SK-N-SH treated with all-trans-retinoic acid at 6 μM for 48 hours (cell line): ENCODE data around the gene SQSTM1.
A peak's percentile ranks its signal among the peaks of the same experiment; 100 is the strongest.

ENCODE experiments used
- ATAC-seq: fragments of 200-7000 bp; cut with Tn5 transposase; 3 replicates; pipeline ENCODE4 v1.9.1; 2020; ENCODE audit warnings: mild to moderate bottlenecking, moderate library complexity
- ARNTL ChIP-seq: fragments of 450-650 bp; formaldehyde crosslinking; IDR thresholded peaks from 2 replicates; pipeline ENCODE4 v1.5.0; 2020; ENCODE audit warnings: low read depth, mild to moderate bottlenecking, moderate library complexity, borderline replicate concordance
- CREB5 ChIP-seq: fragments of 250-450 bp; sonication (Bioruptor Pico); IDR thresholded peaks from 2 replicates; pipeline ENCODE4 v1.5.1; 2020; ENCODE audit warnings: low read depth, mild to moderate bottlenecking, moderate library complexity
- CSDC2 ChIP-seq: fragments of 250-450 bp; sonication (Bioruptor Pico); IDR thresholded peaks from 2 replicates; pipeline ENCODE4 v1.5.0; 2020; ENCODE audit warnings: mild to moderate bottlenecking, moderate library complexity
- ESRRG ChIP-seq: fragments of 250-450 bp; sonication (Bioruptor Pico); IDR thresholded peaks from 2 replicates; pipeline ENCODE4 v1.6.1; 2021; ENCODE audit warnings: mild to moderate bottlenecking
- GLIS3 ChIP-seq: fragments of 250-450 bp; sonication (Bioruptor Pico); IDR thresholded peaks from 2 replicates; pipeline ENCODE4 v1.5.0; 2020; ENCODE audit warnings: mild to moderate bottlenecking, moderate library complexity
- OSR1 ChIP-seq: fragments of 250-450 bp; sonication (Bioruptor Pico); IDR thresholded peaks from 2 replicates; pipeline ENCODE4 v1.8.0; 2022; ENCODE audit warnings: moderate library complexity, mild to moderate bottlenecking, inconsistent platforms
- POU6F1 ChIP-seq: fragments of 250-450 bp; sonication (Bioruptor Pico); IDR thresholded peaks from 2 replicates; pipeline ENCODE4 v1.8.0; 2021; ENCODE audit warnings: low read depth, mild to moderate bottlenecking, moderate library complexity, borderline replicate concordance
- SNAI2 ChIP-seq: fragments of 250-450 bp; sonication (Bioruptor Pico); IDR thresholded peaks from 2 replicates; pipeline ENCODE4 v1.5.0; 2020; ENCODE audit warnings: mild to moderate bottlenecking, moderate library complexity
- TCF4 ChIP-seq: fragments of 250-450 bp; sonication (Bioruptor Pico); IDR thresholded peaks from 2 replicates; pipeline ENCODE4 v1.8.0; 2021; ENCODE audit warnings: mild to moderate bottlenecking, moderate library complexity, borderline replicate concordance
- TOX ChIP-seq: fragments of 250-450 bp; sonication (Bioruptor Pico); IDR thresholded peaks from 2 replicates; pipeline ENCODE4 v1.8.0; 2021; ENCODE audit warnings: mild to moderate bottlenecking, moderate library complexity, borderline replicate concordance
- TSHZ2 ChIP-seq: fragments of 250-450 bp; sonication (Bioruptor Pico); IDR thresholded peaks from 2 replicates; pipeline ENCODE4 v1.5.0; 2020; ENCODE audit warnings: mild to moderate bottlenecking, moderate library complexity
- ZC3H10 ChIP-seq: fragments of 250-450 bp; sonication (Bioruptor Pico); IDR thresholded peaks from 2 replicates; pipeline ENCODE4 v1.5.1; 2021; ENCODE audit warnings: mild to moderate bottlenecking, moderate library complexity
- ZFP3 ChIP-seq: fragments of 250-450 bp; sonication (Bioruptor Pico); IDR thresholded peaks from 2 replicates; pipeline ENCODE4 v1.5.0; 2020; ENCODE audit warnings: mild to moderate bottlenecking, moderate library complexity
- ZFP30 ChIP-seq: fragments of 450-650 bp; formaldehyde crosslinking; IDR thresholded peaks from 2 replicates; pipeline ENCODE4 v1.5.0; 2022; ENCODE audit warnings: mild to moderate bottlenecking, moderate library complexity
- ZNF565 ChIP-seq: fragments of 450-650 bp; formaldehyde crosslinking; conservative IDR thresholded peaks from 2 replicates; pipeline ENCODE4 v1.5.0; 2020; ENCODE audit warnings: low read depth, mild to moderate bottlenecking, moderate library complexity
- ZNF70 ChIP-seq: fragments of 450-650 bp; formaldehyde crosslinking; IDR thresholded peaks from 2 replicates; pipeline ENCODE4 v1.5.0; 2020; ENCODE audit warnings: mild to moderate bottlenecking, moderate library complexity
- ZNF8 ChIP-seq: fragments of 450-650 bp; formaldehyde crosslinking; IDR thresholded peaks from 2 replicates; pipeline ENCODE4 v1.5.0; 2020; ENCODE audit warnings: mild to moderate bottlenecking, moderate library complexity

SQSTM1 gene

GRCh38 chr5:179852993-179853547 is 32.4 kb downstream of the SQSTM1 start (continued):
- TF ChIP-seq ZNF8 (CRISPR knock-in tag) (no peak), ZNF70 (no peak), ZC3H10 (CRISPR knock-in tag) (no peak)

- TF ChIP-seq TSHZ2 (CRISPR knock-in tag) (no peak), ZNF8 (CRISPR knock-in tag) (no peak), ZNF70 (no peak), CREB5 (CRISPR knock-in tag) (no peak)
- ATAC-seq = no peak
Observed at GRCh38 chr5:179854356-179854755, 33.7 kb downstream of the SQSTM1 start.

GRCh38 chr5:179858241-179858585 is 37.5 kb downstream of the SQSTM1 start:
- TF ChIP-seq ZNF8 (CRISPR knock-in tag) = no peak
- no peak for TF ChIP-seq ESRRG (CRISPR knock-in tag)
- no peak for TF ChIP-seq TSHZ2 (CRISPR knock-in tag)
- no peak for TF ChIP-seq TCF4
- ATAC-seq = peak; percentile 63

GRCh38 chr5:179858586-179859427 is 38.1 kb downstream of the SQSTM1 start, which contains the start of gene MRNIP:
Gene MRNIP, minus strand, starts transcription at chr5:179858817. Its CDS starts 21 bp downstream, at chr5:179858796.
- no peak for TF ChIP-seq POU6F1 (CRISPR knock-in tag)
- TF ChIP-seq ZNF70 = no peak
- TF ChIP-seq ZNF565 (CRISPR knock-in tag) = no peak
- TF ChIP-seq CREB5 (CRISPR knock-in tag) = no peak
- TF ChIP-seq ZFP3 (CRISPR knock-in tag) = no peak
- TF ChIP-seq SNAI2 (CRISPR knock-in tag) = no peak
- no peak for TF ChIP-seq OSR1 (CRISPR knock-in tag)
- no peak for TF ChIP-seq ZC3H10 (CRISPR knock-in tag)
- no peak for TF ChIP-seq TOX (CRISPR knock-in tag)
- TF ChIP-seq ARNTL (CRISPR knock-in tag) = no peak
- TF ChIP-seq CSDC2 (CRISPR knock-in tag) = no peak
- TF ChIP-seq GLIS3 (CRISPR knock-in tag) = no peak
- TF ChIP-seq TSHZ2 (CRISPR knock-in tag) = no peak
- TF ChIP-seq ESRRG (CRISPR knock-in tag) = no peak
- no peak for TF ChIP-seq TCF4
- TF ChIP-seq ZFP30 (CRISPR knock-in tag) = no peak
- peak; percentile 98 for ATAC-seq
